GM23338 (cell line): Measurements from ENCODE around the gene APOH. TPM values are rescaled to one million over a fixed set of nuclear protein-coding genes. Genes with fewer than 3 reads are reported as not detected.

Experiments
- ATAC-seq: fragments of 200-7000 bp; cut with Tn5 transposase; 3 replicates; pipeline ENCODE4 v1.9.1; 2020
- DNase-seq: peaks from one replicate; pipeline ENCODE4 v3.0.0-alpha.2; 2015; ENCODE audit warnings: low spot score
- H2AFZ ChIP-seq: fragments of 200-600 bp; sonication (generic); 2 replicates; pipeline ENCODE4 v1.8.0; 2016; ENCODE audit warnings: antibody characterized with exemption, mild to moderate bottlenecking, moderate library complexity
- H3F3A ChIP-seq: fragments of 200-600 bp; sonication (generic); replicated peaks from 2 replicates; pipeline ENCODE4 v1.8.0; 2017; ENCODE audit warnings: antibody characterized with exemption, mixed run types, low read depth
- H3K27ac ChIP-seq: fragments of 200-600 bp; sonication (generic); 2 replicates; pipeline ENCODE4 v1.6.1; 2016; ENCODE audit warnings: low read depth
- H3K27me3 ChIP-seq: fragments of 200-600 bp; sonication (generic); 2 replicates; pipeline ENCODE4 v1.8.0; 2016; ENCODE audit warnings: mild to moderate bottlenecking, mixed run types, moderate library complexity; ENCODE audit not compliant: insufficient read depth
- H3K36me3 ChIP-seq: fragments of 200-600 bp; sonication (generic); 2 replicates; pipeline ENCODE4 v1.8.0; 2016; ENCODE audit warnings: mild to moderate bottlenecking; ENCODE audit not compliant: insufficient read depth
- H3K4me1 ChIP-seq: fragments of 200-600 bp; sonication (generic); 2 replicates; pipeline ENCODE4 v1.8.0; 2016; ENCODE audit warnings: mild to moderate bottlenecking, moderate library complexity; ENCODE audit not compliant: insufficient read depth
- H3K4me2 ChIP-seq: fragments of 200-600 bp; sonication (generic); 2 replicates; pipeline ENCODE4 v1.7.1; 2017; ENCODE audit warnings: mixed run types
- H3K4me3 ChIP-seq: fragments of 200-600 bp; sonication (generic); 2 replicates; pipeline ENCODE4 v1.6.1; 2016; ENCODE audit warnings: mixed run types
- H3K79me2 ChIP-seq: fragments of 200-600 bp; sonication (generic); replicated peaks from 2 replicates; pipeline ENCODE4 v1.8.0; 2017; ENCODE audit warnings: mild to moderate bottlenecking; ENCODE audit not compliant: insufficient read depth
- H3K9me2 ChIP-seq: fragments of 200-600 bp; sonication (generic); 2 replicates; pipeline ENCODE4 v1.8.0; 2017; ENCODE audit not compliant: insufficient read depth
- H4K20me1 ChIP-seq: fragments of 200-600 bp; sonication (generic); replicated peaks from 2 replicates; pipeline ENCODE4 v1.8.0; 2017; ENCODE audit warnings: mild to moderate bottlenecking; ENCODE audit not compliant: insufficient read depth
- H3K27ac Mint-ChIP-seq: 2 replicates; pipeline ENCODE4 v1.8.0; 2020; ENCODE audit warnings: inconsistent platforms, mild to moderate bottlenecking, moderate library complexity, mixed read lengths
- H3K27me3 Mint-ChIP-seq: 3 replicates; pipeline ENCODE4 v1.8.0; 2022; ENCODE audit warnings: low read depth, mild to moderate bottlenecking, moderate library complexity, mixed read lengths, inconsistent platforms; ENCODE audit not compliant: insufficient read depth, poor library complexity
- H3K36me3 Mint-ChIP-seq: 3 replicates; pipeline ENCODE4 v1.8.0; 2021; ENCODE audit warnings: low read depth, mild to moderate bottlenecking, inconsistent platforms, moderate library complexity, mixed read lengths
- H3K4me1 Mint-ChIP-seq: 3 replicates; pipeline ENCODE4 v1.8.0; 2020; ENCODE audit warnings: mild to moderate bottlenecking, inconsistent platforms, mixed read lengths
- H3K4me3 Mint-ChIP-seq: 3 replicates; pipeline ENCODE4 v1.8.0; 2021; ENCODE audit warnings: moderate library complexity, mild to moderate bottlenecking, inconsistent platforms, mixed read lengths
- H3K9me3 Mint-ChIP-seq: 3 replicates; pipeline ENCODE4 v1.8.0; 2020; ENCODE audit warnings: moderate library complexity, mild to moderate bottlenecking, inconsistent platforms, mixed read lengths
- CREB1 ChIP-seq: fragments of 250-450 bp; sonication (Bioruptor Pico); IDR thresholded peaks from 2 replicates; pipeline ENCODE4 v1.5.0; 2020; ENCODE audit warnings: low read depth, mild to moderate bottlenecking, moderate library complexity
- CTCF ChIP-seq, 2 experiments: fragments of 200-600 bp in 1 of 2; sonication (generic) in 1 of 2; conservative IDR thresholded peaks; 2 replicates each; pipeline versions ENCODE4 v1.5.1 to v1.6.1; 2016 to 2017; ENCODE audit warnings: antibody characterized with exemption in 2 of 2, low read depth in 2 of 2, mild to moderate bottlenecking in 2 of 2, moderate library complexity in 1 of 2
- ETS1 ChIP-seq: IDR thresholded peaks from 2 replicates; pipeline ENCODE4 v1.6.1; 2016; ENCODE audit warnings: antibody characterized with exemption
- EZH2 ChIP-seq: fragments of 200-600 bp; sonication (generic); IDR thresholded peaks from one replicate; pipeline ENCODE4 v1.8.0; 2017; ENCODE audit warnings: antibody characterized with exemption, mild to moderate bottlenecking, low read depth; ENCODE audit not compliant: unreplicated experiment
- EZH2phosphoT487 ChIP-seq: fragments of 200-600 bp; sonication (generic); IDR thresholded peaks from one replicate; pipeline ENCODE4 v1.8.1; 2018; ENCODE audit warnings: antibody characterized with exemption; ENCODE audit not compliant: unreplicated experiment
- JUNB ChIP-seq: IDR thresholded peaks from one replicate; pipeline ENCODE4 v1.6.1; 2016; ENCODE audit warnings: antibody characterized with exemption; ENCODE audit not compliant: unreplicated experiment
- NANOG ChIP-seq: IDR thresholded peaks from 2 replicates; pipeline ENCODE4 v1.6.1; 2016; ENCODE audit warnings: antibody characterized with exemption, borderline replicate concordance
- REST ChIP-seq: IDR thresholded peaks from one replicate; pipeline ENCODE4 v1.6.1; 2018; ENCODE audit warnings: antibody characterized with exemption; ENCODE audit not compliant: unreplicated experiment
- STAT1 ChIP-seq: IDR thresholded peaks from one replicate; pipeline ENCODE4 v1.6.1; 2016; ENCODE audit warnings: antibody characterized with exemption; ENCODE audit not compliant: unreplicated experiment
- ZNF114 ChIP-seq: fragments of 250-450 bp; sonication (Bioruptor Pico); IDR thresholded peaks from 2 replicates; pipeline ENCODE4 v1.5.0; 2020; ENCODE audit warnings: mild to moderate bottlenecking, moderate library complexity
- ZNF331 ChIP-seq: fragments of 250-450 bp; sonication (Bioruptor Pico); IDR thresholded peaks from 2 replicates; pipeline ENCODE4 v1.5.0; 2020; ENCODE audit warnings: low read depth, mild to moderate bottlenecking, moderate library complexity
- polyA plus RNA-seq: library from polyadenylated mRNA; unstranded; fragments of >200 nt; fragmentation: Nextera tagmentation; extraction: Ambion mirVana; gene quantifications from 2 replicates; pipeline ENCODE4 v1.2.1, GENCODE V29; 2016
- total RNA-seq: library from RNA; depleted of rRNA; stranded (reverse); fragments of >200 nt; shearing (Covaris generic); gene quantifications from 2 replicates; pipeline ENCODE4 v1.2.3, GENCODE V29; 2014

APOH gene
- total and polyA plus RNA-seq, 2 experiments from 2014 or later = not detected

GRCh38 chr17:66203274-66204015 is 25.8 kb downstream of the APOH start (continued):
- TF ChIP-seq CTCF (conservative IDR thresholded peaks at IDR 0.05; ENCODE audit: low read depth in 2 of 2) = no peak

- 0 out of 2 replicates have a peak, but pooled peaks cover 4% of the 10 kb centered on the region for H3K9me2 ChIP-seq
- Mint-ChIP-seq H3K36me3 (no peaks in the 10 kb centered on the region), H3K27ac (peak overlapping the region; percentile 63; the same call in 1 of the 2 replicates), H3K27me3 (peaks cover 7% of the 10 kb centered on the region), H3K4me1 (no peaks in the 10 kb centered on the region), H3K9me3 (no peaks in the 10 kb centered on the region), H3K4me3 (no peak overlapping the region)
- H3K4me1 ChIP-seq = no peaks in the 10 kb centered on the region
- H3K27ac ChIP-seq = no peak overlapping the region
- no peaks in the 10 kb centered on the region for H3K36me3 ChIP-seq
- DNase-seq = peak; percentile 80
- TF ChIP-seq EZH2phosphoT487 = no peak
- TF ChIP-seq REST = no peak
- TF ChIP-seq ETS1 = no peak
- TF ChIP-seq EZH2 = no peak
- no peak for TF ChIP-seq JUNB
- 0 out of 2 replicates have a peak, but pooled peaks have one; percentile 41 for TF ChIP-seq CREB1
- TF ChIP-seq CTCF (conservative IDR thresholded peaks at IDR 0.05; ENCODE audit: low read depth in 2 of 2) = peak; percentile 71 to 89
- TF ChIP-seq ZNF114 (CRISPR knock-in tag) = no peak
- no peak for TF ChIP-seq ZNF331 (CRISPR knock-in tag)
- TF ChIP-seq NANOG = no peak
- TF ChIP-seq STAT1 = no peak
- no peak overlapping the region for H2AFZ ChIP-seq
- no peak overlapping the region for H3K4me3 ChIP-seq
- H3K27me3 ChIP-seq = no peaks in the 10 kb centered on the region
- no peaks in the 10 kb centered on the region for H3K79me2 ChIP-seq
- no peak overlapping the region for H3K4me2 ChIP-seq
- H3F3A ChIP-seq = no peaks in the 10 kb centered on the region
- ATAC-seq = peak; percentile 67
- no peaks in the 10 kb centered on the region; the same call in 1 of the 2 replicates for H4K20me1 ChIP-seq
These were observed 28.5 kb downstream of the APOH start for GRCh38 chr17:66200685-66201092.
